ENCODE measurements around the gene DLK1. TPM values are rescaled to one million over a fixed set of nuclear protein-coding genes. Genes with fewer than 3 reads are reported as not detected.

DLK1 gene
- total and polyA plus RNA-seq, 8 donors, result 0.05 to 24.6 (median 3.5) TPM; not detected in 4

- H3K4me3 ChIP-seq, result no peak overlapping the region
- H3K27me3 ChIP-seq, result peaks cover 0 to 18% (median 0%) of the 10 kb centered on the region in 3 donors
- H3K27ac ChIP-seq, result no peak overlapping the region
- no peak for DNase-seq
- no peaks in the 10 kb centered on the region for H3K4me1 ChIP-seq
- 85 to 92% (median 85%) methylated on average over 8 of the region's 8 CpGs for WGBS, 5 donors
- H3K9me3 ChIP-seq, result no peaks in the 10 kb centered on the region
- no peaks in the 10 kb centered on the region for H3K36me3 ChIP-seq
- TF ChIP-seq, protein P1, sequence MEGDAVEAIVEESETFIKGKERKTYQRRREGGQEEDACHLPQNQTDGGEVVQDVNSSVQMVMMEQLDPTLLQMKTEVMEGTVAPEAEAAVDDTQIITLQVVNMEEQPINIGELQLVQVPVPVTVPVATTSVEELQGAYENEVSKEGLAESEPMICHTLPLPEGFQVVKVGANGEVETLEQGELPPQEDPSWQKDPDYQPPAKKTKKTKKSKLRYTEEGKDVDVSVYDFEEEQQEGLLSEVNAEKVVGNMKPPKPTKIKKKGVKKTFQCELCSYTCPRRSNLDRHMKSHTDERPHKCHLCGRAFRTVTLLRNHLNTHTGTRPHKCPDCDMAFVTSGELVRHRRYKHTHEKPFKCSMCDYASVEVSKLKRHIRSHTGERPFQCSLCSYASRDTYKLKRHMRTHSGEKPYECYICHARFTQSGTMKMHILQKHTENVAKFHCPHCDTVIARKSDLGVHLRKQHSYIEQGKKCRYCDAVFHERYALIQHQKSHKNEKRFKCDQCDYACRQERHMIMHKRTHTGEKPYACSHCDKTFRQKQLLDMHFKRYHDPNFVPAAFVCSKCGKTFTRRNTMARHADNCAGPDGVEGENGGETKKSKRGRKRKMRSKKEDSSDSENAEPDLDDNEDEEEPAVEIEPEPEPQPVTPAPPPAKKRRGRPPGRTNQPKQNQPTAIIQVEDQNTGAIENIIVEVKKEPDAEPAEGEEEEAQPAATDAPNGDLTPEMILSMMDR (IDR thresholded peaks at IDR 0.05), result no peak
- TF ChIP-seq POLR2AphosphoS5 (IDR thresholded peaks at IDR 0.05) (no peak), POLR2A (IDR thresholded peaks at IDR 0.05) (no peak), EP300 (IDR thresholded peaks at IDR 0.05) (no peak)
- intact Hi-C loops (cut with DNase I; ENCODE audit: low total_unique reads), result no loop called here
These were observed 36.2 kb downstream of the DLK1 start for GRCh38 chr14:100762901-100763300.

DNA sequence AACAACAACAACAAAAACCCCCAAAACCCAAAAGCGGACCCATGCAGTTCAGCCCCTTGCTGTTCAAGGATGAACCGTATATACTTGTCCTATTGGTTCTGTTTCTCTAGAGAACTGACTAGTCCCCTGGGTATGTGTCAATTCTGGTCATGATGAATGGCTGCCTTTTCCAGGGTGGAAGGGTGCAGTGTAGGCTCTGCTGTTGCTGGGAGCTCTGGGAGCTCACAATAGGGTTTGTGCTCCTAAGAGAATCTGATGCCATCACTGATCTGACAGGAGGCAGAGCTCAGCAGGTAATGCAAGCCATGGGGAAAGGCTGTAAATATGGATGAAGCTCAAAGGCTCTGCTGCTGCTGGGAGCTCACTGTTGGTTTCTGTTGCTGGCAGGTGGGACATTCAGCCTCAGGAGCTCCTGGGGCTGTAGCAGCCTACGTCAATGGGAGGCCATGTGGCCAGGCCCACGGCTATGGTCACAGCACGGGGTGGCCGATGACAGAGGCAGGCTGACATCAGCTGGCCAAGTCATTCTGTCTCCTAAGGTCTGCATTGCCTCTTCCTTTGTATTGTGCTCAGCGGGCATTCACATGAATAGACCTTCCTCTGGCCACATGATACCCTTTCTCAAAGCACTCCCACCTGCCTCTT lies 37.9 kb downstream of the DLK1 start:
- TF ChIP-seq POLR2AphosphoS5 (IDR thresholded peaks at IDR 0.05) (no peak), POLR2A (IDR thresholded peaks at IDR 0.05) (no peak), EP300 (IDR thresholded peaks at IDR 0.05) (no peak)
- TF ChIP-seq, protein P1 (IDR thresholded peaks at IDR 0.05), result no peak
- Histone ChIP-seq H3K4me1 (no peaks in the 10 kb centered on the region), H3K27ac (no peak overlapping the region), H3K36me3 (no peaks in the 10 kb centered on the region), H3K4me3 (no peak overlapping the region), H3K27me3 (peaks cover 0 to 23% (median 4%) of the 10 kb centered on the region in 3 donors), H3K9me3 (no peaks in the 10 kb centered on the region)
- DNase-seq, result no peak
- 64 to 86% (median 74%) methylated on average over 7 of the region's 7 CpGs for WGBS, 5 donors
- intact Hi-C loops (cut with DNase I; ENCODE audit: low total_unique reads), result no loop called here

- Histone ChIP-seq H3K4me3 (no peak overlapping the region), H3K36me3 (no peaks in the 10 kb centered on the region), H3K9me3 (no peaks in the 10 kb centered on the region), H3K27me3 (peaks cover 0 to 28% (median 4%) of the 10 kb centered on the region in 3 donors), H3K4me1 (no peaks in the 10 kb centered on the region), H3K27ac (no peak overlapping the region)
- TF ChIP-seq, protein P1 (IDR thresholded peaks at IDR 0.05), result no peak
- TF ChIP-seq POLR2AphosphoS5 (IDR thresholded peaks at IDR 0.05), result no peak
- TF ChIP-seq EP300 (IDR thresholded peaks at IDR 0.05), result no peak
- no peak for TF ChIP-seq POLR2A (IDR thresholded peaks at IDR 0.05)
- intact Hi-C loops (cut with DNase I; ENCODE audit: low total_unique reads), result no loop called here
- WGBS, 5 donors, result 90 to 100% (median 94%) methylated on average over 2 of the region's 2 CpGs
- no peak for DNase-seq
These were observed 38.6 kb downstream of the DLK1 start for GRCh38 chr14:100765296-100765695.

DNA sequence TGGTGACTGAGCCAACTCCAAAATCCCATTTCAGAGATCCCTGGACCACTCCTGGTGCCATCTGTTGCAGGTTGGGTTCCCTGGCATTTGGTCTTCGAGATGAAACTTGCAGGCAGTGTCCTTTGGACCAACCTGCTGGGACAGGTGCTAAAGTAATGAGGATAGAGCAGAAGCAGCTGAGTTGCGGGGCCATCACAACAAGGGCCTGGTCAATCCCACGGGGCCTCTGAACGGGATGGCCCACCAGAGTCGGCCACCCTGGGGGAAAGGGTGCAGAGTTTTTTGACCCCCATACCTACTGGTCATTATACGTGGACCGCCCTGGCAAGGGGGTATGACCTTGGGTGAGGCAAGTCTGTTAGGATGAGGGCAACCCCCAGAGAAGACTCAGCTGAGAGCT lies 39.3 kb downstream of the DLK1 start:
- no peaks in the 10 kb centered on the region for H3K4me1 ChIP-seq
- DNase-seq, result no peak
- peaks cover 0 to 35% (median 4%) of the 10 kb centered on the region in 3 donors for H3K27me3 ChIP-seq
- TF ChIP-seq, protein P1 (IDR thresholded peaks at IDR 0.05), result no peak
- no peak for TF ChIP-seq EP300 (IDR thresholded peaks at IDR 0.05)
- TF ChIP-seq POLR2A (IDR thresholded peaks at IDR 0.05), result no peak
- TF ChIP-seq POLR2AphosphoS5 (IDR thresholded peaks at IDR 0.05), result no peak
- no peak overlapping the region for H3K27ac ChIP-seq
- H3K36me3 ChIP-seq, result no peaks in the 10 kb centered on the region
- no peak overlapping the region for H3K4me3 ChIP-seq
- WGBS, 5 donors, result 72 to 94% (median 90%) methylated on average over 7 of the region's 7 CpGs
- intact Hi-C loops (cut with DNase I; ENCODE audit: low total_unique reads), result no loop called here
- peaks cover 0 to 6% (median 3%) of the 10 kb centered on the region in 4 donors for H3K9me3 ChIP-seq
